ENCODE results near the gene MAMLD1. TPM values are rescaled to one million over a fixed set of nuclear protein-coding genes. Genes with fewer than 3 reads are reported as not detected.
A peak's percentile ranks its signal among the peaks of the same experiment; 100 is the strongest.

MAMLD1 gene
- total and polyA plus RNA-seq, 5 experiments from 2014 or later: 0.30 to 0.46 (median 0.36) TPM; not detected in 1

DNA sequence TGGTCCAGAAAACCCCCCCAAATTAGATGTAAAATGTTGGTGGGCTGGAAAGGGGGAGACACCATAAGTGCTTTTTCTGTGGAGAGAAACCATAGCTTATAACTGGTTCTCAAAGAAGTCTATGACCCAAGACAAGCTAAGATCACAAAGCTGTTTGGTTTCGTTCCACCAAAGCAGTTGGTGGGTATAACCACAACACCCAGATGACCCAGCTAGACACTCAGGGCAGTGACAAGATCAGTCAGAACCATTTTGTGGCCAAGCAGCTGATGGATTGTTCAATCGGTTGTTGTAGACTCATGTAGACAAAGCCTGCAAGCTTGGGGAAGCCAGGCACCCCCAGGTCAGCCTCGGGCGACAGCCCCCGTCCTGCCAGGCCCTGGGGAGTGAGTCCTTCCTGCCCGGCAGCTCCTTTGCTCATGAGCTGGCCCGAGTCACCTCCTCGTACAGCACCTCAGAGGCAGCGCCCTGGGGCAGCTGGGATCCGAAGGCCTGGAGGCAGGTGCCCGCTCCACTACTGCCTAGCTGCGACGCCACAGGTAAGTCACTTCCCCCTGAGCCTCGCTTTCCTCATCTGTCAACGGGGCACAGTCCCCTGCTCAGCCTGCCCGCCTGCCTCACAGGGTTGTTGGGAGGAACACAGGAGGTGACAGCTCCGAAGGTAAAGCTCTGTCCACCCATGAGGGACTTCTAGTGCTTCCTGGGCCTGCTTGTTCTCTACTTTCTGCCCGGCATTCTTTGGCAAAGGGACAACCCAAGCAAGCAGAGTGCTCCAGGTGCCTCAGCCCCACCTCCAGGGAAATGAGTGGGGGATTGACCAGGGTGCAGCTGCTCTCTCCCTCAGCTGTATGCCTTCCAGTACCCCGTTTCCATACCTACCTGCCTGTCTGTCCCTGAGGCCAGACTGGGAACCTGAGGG is 140.1 kb downstream of the MAMLD1 start:
- H3K27ac Mint-ChIP-seq: no peak overlapping the region
- no peaks in the 10 kb centered on the region for H3K27me3 Mint-ChIP-seq
- H3K4me3 Mint-ChIP-seq: no peak overlapping the region
- no peaks in the 10 kb centered on the region for H3K36me3 Mint-ChIP-seq
- POLR2A ChIA-PET: no interaction called here
- no peak for DNase-seq
- ATAC-seq: no peak
- no peaks in the 10 kb centered on the region for H3K4me1 Mint-ChIP-seq
- H3K9me3 Mint-ChIP-seq: no peaks in the 10 kb centered on the region

GRCh38 chrX:150503898-150504219 is 140.7 kb downstream of the MAMLD1 start:
- H3K4me3 Mint-ChIP-seq: no peak overlapping the region
- no peaks in the 10 kb centered on the region for H3K4me1 Mint-ChIP-seq
- POLR2A ChIA-PET: no interaction called here
- DNase-seq (no peak), ATAC-seq (no peak)
- no peaks in the 10 kb centered on the region for H3K36me3 Mint-ChIP-seq
- no peaks in the 10 kb centered on the region for H3K27me3 Mint-ChIP-seq
- H3K27ac Mint-ChIP-seq: no peak overlapping the region
- H3K9me3 Mint-ChIP-seq: no peaks in the 10 kb centered on the region

DNA sequence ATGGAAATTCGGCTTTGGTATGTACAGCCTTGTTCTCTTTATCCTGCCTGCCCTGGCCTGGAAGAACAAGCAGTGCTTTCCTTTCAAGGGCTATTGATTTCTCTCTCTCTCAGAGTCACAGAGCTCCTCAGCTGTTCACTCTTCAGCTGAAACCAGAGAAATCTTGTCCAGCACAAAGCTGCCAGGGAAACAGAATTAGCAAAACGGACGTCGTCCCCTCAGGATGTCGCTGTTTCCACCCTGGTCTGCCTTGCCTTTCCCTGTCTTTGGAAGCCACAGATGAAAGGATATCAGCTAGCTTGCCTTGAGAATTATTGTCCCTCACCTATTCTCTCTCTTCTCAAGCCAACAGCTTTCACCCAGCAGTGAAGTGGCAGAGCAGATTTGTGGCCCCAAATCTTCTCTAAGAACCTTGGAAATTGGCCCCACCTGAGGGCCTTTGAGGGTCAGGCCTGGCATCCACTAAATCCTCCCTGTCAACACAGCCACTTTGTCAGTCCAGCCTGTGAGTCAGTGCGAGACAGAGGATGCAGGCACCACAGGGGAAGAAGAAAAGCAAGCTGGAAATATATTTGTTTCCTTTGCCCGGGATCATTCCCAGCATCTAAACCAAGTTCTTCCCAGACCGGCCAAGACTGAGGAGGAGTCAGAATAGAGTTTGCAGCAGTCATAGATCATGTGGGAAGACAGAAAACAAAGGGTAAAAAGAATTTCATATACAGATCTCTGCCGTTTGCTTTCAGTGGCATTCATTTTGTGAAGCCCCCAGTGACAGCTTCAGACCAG is 141.5 kb downstream of the MAMLD1 start:
- no peaks in the 10 kb centered on the region for H3K27me3 Mint-ChIP-seq
- POLR2A ChIA-PET: no interaction called here
- H3K36me3 Mint-ChIP-seq: no peaks in the 10 kb centered on the region
- H3K4me1 Mint-ChIP-seq: no peaks in the 10 kb centered on the region
- no peak overlapping the region for H3K27ac Mint-ChIP-seq
- no peak for DNase-seq
- no peaks in the 10 kb centered on the region for H3K9me3 Mint-ChIP-seq
- no peak for ATAC-seq
- H3K4me3 Mint-ChIP-seq: no peak overlapping the region

DNA sequence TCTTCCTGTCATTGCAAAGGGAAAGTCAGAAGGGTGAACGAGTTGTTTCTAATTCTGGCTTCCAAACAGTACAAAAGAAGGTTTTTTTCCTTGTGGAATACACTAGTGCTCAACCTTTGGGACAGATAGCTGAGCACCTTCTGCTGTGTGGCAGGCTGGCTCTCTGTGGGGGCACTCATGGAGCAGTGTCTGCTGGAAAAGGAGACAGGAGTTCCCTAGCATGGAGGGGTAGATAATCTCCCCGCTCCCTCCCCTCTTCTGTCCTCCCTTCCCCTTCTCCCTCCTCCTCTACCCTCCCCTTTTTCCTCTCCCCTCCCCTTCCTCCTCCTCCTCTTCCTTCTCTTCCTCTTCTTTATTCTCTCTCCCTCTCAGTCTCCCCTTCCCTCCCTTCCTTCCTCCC is 142.9 kb downstream of the MAMLD1 start:
- ATAC-seq: no peak
- Mint-ChIP-seq H3K4me1 (no peaks in the 10 kb centered on the region), H3K36me3 (no peaks in the 10 kb centered on the region), H3K9me3 (no peaks in the 10 kb centered on the region), H3K27ac (no peak overlapping the region), H3K27me3 (no peaks in the 10 kb centered on the region), H3K4me3 (no peak overlapping the region)
- DNase-seq: no peak
- POLR2A ChIA-PET: no interaction called here

DNA sequence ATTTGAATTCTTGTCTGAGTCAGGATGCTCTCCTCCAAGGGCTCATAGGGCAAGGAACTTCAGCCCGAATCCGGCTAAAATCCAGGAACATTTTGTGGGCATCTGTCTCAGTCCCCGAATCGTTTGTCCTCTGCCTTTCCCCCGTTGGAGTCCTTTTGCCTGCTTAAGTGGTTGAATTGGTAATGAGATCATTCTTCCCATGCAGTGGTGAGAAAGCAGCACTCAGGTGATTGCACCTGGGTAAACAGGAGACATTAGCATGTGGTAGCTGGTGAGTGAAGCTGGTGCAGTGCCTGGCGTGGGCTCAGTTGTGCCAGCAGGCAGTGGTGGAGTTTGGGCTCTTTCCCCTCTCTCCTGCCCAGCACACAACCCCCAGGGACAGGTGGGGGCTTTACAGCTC is 143.4 kb downstream of the MAMLD1 start:
- H3K27me3 Mint-ChIP-seq: no peaks in the 10 kb centered on the region
- no peak for DNase-seq
- no peak for ATAC-seq
- no peaks in the 10 kb centered on the region for H3K9me3 Mint-ChIP-seq
- no peaks in the 10 kb centered on the region for H3K4me1 Mint-ChIP-seq
- no peak overlapping the region for H3K27ac Mint-ChIP-seq
- POLR2A ChIA-PET: no interaction called here
- no peak overlapping the region for H3K4me3 Mint-ChIP-seq
- no peaks in the 10 kb centered on the region for H3K36me3 Mint-ChIP-seq

- Mint-ChIP-seq H3K9me3 (no peaks in the 10 kb centered on the region), H3K27ac (no peak overlapping the region), H3K27me3 (no peaks in the 10 kb centered on the region), H3K4me3 (no peak overlapping the region), H3K4me1 (no peaks in the 10 kb centered on the region), H3K36me3 (no peaks in the 10 kb centered on the region)
- ATAC-seq (no peak), DNase-seq (no peak)
- POLR2A ChIA-PET: no interaction called here
Observed at GRCh38 chrX:150507251-150507856, 144.2 kb downstream of the MAMLD1 start.

GRCh38 chrX:150508018-150508417 is 144.9 kb downstream of the MAMLD1 start:
- Mint-ChIP-seq H3K4me1 (no peaks in the 10 kb centered on the region), H3K27ac (no peak overlapping the region), H3K36me3 (no peaks in the 10 kb centered on the region), H3K27me3 (no peaks in the 10 kb centered on the region), H3K9me3 (no peaks in the 10 kb centered on the region), H3K4me3 (no peak overlapping the region)
- ATAC-seq (no peak), DNase-seq (no peak)
- POLR2A ChIA-PET: no interaction called here

GRCh38 chrX:150508451-150509367 is 145.6 kb downstream of the MAMLD1 start:
- DNase-seq (no peak), ATAC-seq (no peak)
- H3K9me3 Mint-ChIP-seq: no peaks in the 10 kb centered on the region
- no peaks in the 10 kb centered on the region for H3K4me1 Mint-ChIP-seq
- no peak overlapping the region for H3K27ac Mint-ChIP-seq
- no peak overlapping the region for H3K4me3 Mint-ChIP-seq
- H3K36me3 Mint-ChIP-seq: no peaks in the 10 kb centered on the region
- POLR2A ChIA-PET: no interaction called here
- H3K27me3 Mint-ChIP-seq: no peaks in the 10 kb centered on the region

DNA sequence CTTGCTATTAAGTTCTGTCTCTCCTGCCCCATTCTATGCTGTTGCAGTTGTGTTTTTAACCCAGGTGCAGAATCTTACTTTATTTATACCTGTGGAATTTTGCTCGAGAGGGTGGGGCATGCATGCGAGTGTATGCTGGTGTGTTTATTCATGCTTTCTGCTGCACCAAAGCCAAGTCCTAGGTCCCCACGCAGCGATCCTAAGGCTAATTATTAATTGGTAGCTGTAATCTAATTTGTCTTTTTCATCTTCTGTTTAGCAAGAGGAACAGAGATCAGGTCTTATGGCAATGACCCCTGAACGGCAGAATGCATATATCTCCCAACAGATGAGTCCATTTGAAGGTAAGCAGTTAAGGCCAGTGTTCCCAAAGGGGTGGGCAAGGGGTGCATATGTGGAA is 146.6 kb downstream of the MAMLD1 start:
- H3K27ac Mint-ChIP-seq: no peak overlapping the region
- POLR2A ChIA-PET: no interaction called here
- H3K9me3 Mint-ChIP-seq: no peaks in the 10 kb centered on the region
- DNase-seq (no peak), ATAC-seq (no peak)
- no peaks in the 10 kb centered on the region for H3K4me1 Mint-ChIP-seq
- no peak overlapping the region for H3K4me3 Mint-ChIP-seq
- no peaks in the 10 kb centered on the region for H3K36me3 Mint-ChIP-seq
- no peaks in the 10 kb centered on the region for H3K27me3 Mint-ChIP-seq

GRCh38 chrX:150512461-150512901 is 149.4 kb downstream of the MAMLD1 start:
- H3K9me3 Mint-ChIP-seq: no peaks in the 10 kb centered on the region
- H3K4me3 Mint-ChIP-seq: no peak overlapping the region
- H3K27ac Mint-ChIP-seq: no peak overlapping the region
- peaks cover 0 to 2% (median 0%) of the 10 kb centered on the region in 4 donors for H3K4me1 Mint-ChIP-seq
- H3K27me3 Mint-ChIP-seq: peaks cover 0 to 18% (median 0%) of the 10 kb centered on the region in 5 donors
- POLR2A ChIA-PET: no interaction called here
- no peaks in the 10 kb centered on the region for H3K36me3 Mint-ChIP-seq
- DNase-seq (no peak), ATAC-seq (no peak)

GRCh38 chrX:150513544-150513943 is 150.4 kb downstream of the MAMLD1 start:
- DNase-seq (no peak), ATAC-seq (no peak)
- Mint-ChIP-seq H3K4me1 (peaks cover 0 to 2% (median 0%) of the 10 kb centered on the region in 4 donors), H3K4me3 (no peak overlapping the region), H3K27ac (no peak overlapping the region), H3K27me3 (peaks cover 0 to 18% (median 0%) of the 10 kb centered on the region in 5 donors), H3K9me3 (no peaks in the 10 kb centered on the region), H3K36me3 (no peaks in the 10 kb centered on the region)
- POLR2A ChIA-PET: no interaction called here

GRCh38 chrX:150514462-150514861 is 151.3 kb downstream of the MAMLD1 start:
- Mint-ChIP-seq H3K4me3 (no peak overlapping the region), H3K9me3 (no peaks in the 10 kb centered on the region), H3K36me3 (no peaks in the 10 kb centered on the region), H3K27me3 (peaks cover 0 to 18% (median 0%) of the 10 kb centered on the region in 5 donors), H3K4me1 (peaks cover 0 to 2% (median 0%) of the 10 kb centered on the region in 4 donors), H3K27ac (peak overlapping the region in 1 of 10 donors; percentile 43)
- ATAC-seq: no peak
- DNase-seq: no peak
- POLR2A ChIA-PET: no interaction called here

Data from naive thymus-derived CD8-positive, alpha-beta T cell (primary cell).